Fibroblast of lung (primary cell): ENCODE measurements around the gene QRICH2.

Source experiments
- EZH2 ChIP-seq: IDR thresholded peaks from 2 replicates; pipeline ENCODE4 v1.5.1; 2012; ENCODE audit warnings: low read length, control low read depth, mild to moderate bottlenecking; ENCODE audit errors: missing control alignments
- TF ChIP-seq, protein P1 (sequence below), 2 donors: IDR thresholded peaks in 1 of 2; conservative IDR thresholded peaks in 1 of 2; 1 replicate in 1 of 2; 2 replicates in 1 of 2; pipeline ENCODE4 v1.5.1; 2011 to 2012; ENCODE audit warnings: low read length in 2 of 2, control low read depth in 1 of 2, inconsistent platforms in 1 of 2, low read depth in 1 of 2, mild to moderate bottlenecking in 1 of 2

DNA sequence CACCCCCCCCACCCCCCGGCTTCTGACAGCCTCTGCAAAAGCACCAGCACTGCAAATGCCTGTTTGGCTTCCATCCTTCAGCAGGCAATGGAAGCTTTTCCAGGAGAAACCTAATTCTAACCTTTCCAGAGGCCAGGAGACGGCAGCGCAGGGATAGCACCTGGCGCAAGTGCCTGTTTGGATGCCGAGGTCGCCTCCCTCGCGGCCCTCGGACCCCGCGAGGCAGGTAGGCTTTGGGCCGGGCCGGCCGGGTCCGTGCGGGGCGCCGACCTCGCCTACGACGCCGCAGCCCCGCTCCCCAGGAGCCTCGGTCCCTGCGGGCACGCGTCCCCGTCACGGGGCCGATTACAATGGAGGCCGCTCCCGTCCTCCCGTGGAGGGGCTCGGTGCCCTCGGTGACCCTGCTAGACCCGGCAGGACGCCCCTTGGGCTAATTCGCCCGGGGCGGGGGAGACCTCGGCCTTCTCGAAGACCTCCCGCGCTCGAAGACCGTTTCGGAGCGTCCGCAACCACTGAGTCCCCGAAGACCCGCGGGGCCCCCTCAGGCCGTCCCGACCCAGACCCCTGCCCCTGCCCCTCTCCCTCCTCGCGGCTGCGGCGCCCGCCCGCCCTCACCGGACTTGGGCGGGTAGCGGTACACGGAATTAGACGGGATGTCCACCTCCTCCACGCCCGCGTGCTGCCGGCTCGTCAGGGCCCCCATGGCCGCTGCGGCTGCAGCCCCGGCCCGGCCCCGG is 68.4 kb downstream of the QRICH2 start:
- TF ChIP-seq, protein P1, sequence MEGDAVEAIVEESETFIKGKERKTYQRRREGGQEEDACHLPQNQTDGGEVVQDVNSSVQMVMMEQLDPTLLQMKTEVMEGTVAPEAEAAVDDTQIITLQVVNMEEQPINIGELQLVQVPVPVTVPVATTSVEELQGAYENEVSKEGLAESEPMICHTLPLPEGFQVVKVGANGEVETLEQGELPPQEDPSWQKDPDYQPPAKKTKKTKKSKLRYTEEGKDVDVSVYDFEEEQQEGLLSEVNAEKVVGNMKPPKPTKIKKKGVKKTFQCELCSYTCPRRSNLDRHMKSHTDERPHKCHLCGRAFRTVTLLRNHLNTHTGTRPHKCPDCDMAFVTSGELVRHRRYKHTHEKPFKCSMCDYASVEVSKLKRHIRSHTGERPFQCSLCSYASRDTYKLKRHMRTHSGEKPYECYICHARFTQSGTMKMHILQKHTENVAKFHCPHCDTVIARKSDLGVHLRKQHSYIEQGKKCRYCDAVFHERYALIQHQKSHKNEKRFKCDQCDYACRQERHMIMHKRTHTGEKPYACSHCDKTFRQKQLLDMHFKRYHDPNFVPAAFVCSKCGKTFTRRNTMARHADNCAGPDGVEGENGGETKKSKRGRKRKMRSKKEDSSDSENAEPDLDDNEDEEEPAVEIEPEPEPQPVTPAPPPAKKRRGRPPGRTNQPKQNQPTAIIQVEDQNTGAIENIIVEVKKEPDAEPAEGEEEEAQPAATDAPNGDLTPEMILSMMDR (conservative IDR thresholded peaks at IDR 0.05 in 1 of 2, IDR thresholded peaks at IDR 0.05 in 1 of 2; ENCODE audit: low read depth in 1 of 2, low read length in 2 of 2) = no peak
- TF ChIP-seq EZH2 = peak; percentile 90
